ENCODE data around the gene SYPL2.

Gene SYPL2

DNA sequence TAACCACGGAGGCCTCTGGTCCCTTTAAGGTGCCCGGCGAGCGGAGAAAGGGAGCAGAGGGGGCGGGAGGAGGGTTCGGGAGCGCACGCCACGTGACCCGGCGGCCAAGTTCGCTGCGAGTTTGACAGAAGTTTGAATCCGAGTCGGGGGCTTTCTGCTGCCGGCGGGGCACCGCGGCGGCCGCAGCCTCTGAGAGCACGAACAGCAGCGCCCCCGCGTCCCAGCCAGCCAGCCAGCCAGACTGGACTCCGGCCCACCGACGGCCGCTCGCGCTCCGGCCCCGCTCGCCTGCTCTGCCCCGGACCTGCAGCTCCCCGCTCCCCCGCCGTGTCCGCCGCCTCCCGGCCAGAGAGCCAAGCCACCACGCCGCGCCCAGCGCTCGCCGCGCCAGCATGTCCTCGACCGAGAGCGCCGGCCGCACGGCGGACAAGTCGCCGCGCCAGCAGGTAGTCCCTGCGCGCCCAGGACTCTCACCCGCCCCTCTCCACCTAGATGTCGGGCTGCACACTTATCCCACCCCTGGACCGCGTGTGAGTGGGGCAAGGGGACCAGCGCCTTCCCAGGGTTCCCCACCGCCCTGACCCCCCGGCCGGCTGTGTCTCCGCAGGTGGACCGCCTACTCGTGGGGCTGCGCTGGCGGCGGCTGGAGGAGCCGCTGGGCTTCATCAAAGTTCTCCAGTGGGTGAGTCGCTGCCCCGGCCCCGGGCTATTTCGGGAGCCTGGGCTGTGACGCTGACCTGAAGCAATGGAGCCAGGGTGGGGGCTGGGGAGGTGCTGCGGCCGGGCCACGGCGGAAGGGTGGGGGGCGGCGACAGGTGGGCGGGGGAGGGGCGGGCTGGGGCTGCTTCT is at the start of gene SYPL2:
Gene SYPL2, plus strand, starts transcription at position 95 of the 849 bp plus-strand sequence. Its CDS starts 298 bp downstream, at position 393.
- no peak for TF ChIP-seq CTCF (conservative IDR thresholded peaks at IDR 0.05; ENCODE audit: low read depth)
- CTCF ChIA-PET, result interaction anchor here (0.9 kb wide), 1 partner anchor 83 kb away, joined by 3 read pairs; no protein-coding TSS in a partner anchor
- POLR2A ChIA-PET (ENCODE audit: low non-redundant PET), result no interaction called here
- no peak within 1 kb of the TSS for H3K27ac ChIP-seq
- DNase-seq (ENCODE audit: low spot score), result no peak

DNA sequence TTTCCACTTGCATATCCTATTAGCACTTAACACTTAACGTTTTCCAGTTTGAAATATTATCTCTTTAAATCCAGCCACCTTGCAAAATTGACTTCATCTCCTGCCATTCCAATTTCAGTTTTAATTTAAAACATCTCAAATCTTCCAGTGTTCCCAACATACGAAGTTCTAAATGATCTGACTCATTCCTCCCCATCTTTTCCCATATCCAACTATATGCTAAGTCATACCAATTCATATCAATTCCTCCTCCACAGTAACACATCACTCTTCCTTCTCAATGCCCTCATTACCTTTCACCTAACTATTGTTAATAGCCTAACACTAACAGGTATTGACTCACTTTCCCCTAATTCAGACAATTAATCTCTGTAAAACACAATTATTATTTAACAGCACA is 42.8 kb upstream of the SYPL2 start:
- ChIA-PET POLR2A (ENCODE audit: low non-redundant PET) (no interaction called here), CTCF (no interaction called here)
- no peak for DNase-seq (ENCODE audit: low spot score)
- no peak for TF ChIP-seq CTCF (conservative IDR thresholded peaks at IDR 0.05; ENCODE audit: low read depth)
- no peak overlapping the region for H3K27ac ChIP-seq

GRCh38 chr1:109425391-109426280 is 40.7 kb upstream of the SYPL2 start:
- ChIA-PET POLR2A (ENCODE audit: low non-redundant PET) (interaction anchor here (0.9 kb wide), 1 partner anchor 215 kb away, joined by 3 read pairs; no protein-coding TSS in a partner anchor), CTCF (interaction anchor here (0.8 to 1.3 kb wide), 3 partner anchors 65 to 106 kb away, joined by 3 to 6 read pairs (median 3); no protein-coding TSS in a partner anchor)
- TF ChIP-seq CTCF (conservative IDR thresholded peaks at IDR 0.05; ENCODE audit: low read depth), result no peak
- DNase-seq (ENCODE audit: low spot score), result peak; percentile 62
- peak overlapping the region; percentile 94 for H3K27ac ChIP-seq

- ChIA-PET CTCF (interaction anchor here (0.8 to 1.2 kb wide), 3 partner anchors 64 to 105 kb away, joined by 3 to 4 read pairs (median 3); no protein-coding TSS in a partner anchor), POLR2A (ENCODE audit: low non-redundant PET) (interaction anchor here (0.9 kb wide), 1 partner anchor 216 kb away, joined by 3 read pairs; no protein-coding TSS in a partner anchor)
- peak; percentile 98 for DNase-seq (ENCODE audit: low spot score)
- no peak for TF ChIP-seq CTCF (conservative IDR thresholded peaks at IDR 0.05; ENCODE audit: low read depth)
- H3K27ac ChIP-seq, result peak within 1 kb of the TSS; percentile 94
Observed at GRCh38 chr1:109426281-109427170, 39.8 kb upstream of the SYPL2 start, which contains the start of gene PSMA5. Gene PSMA5, minus strand, starts transcription at chr1:109426448. Its CDS starts 118 bp downstream, at chr1:109426330.

DNA sequence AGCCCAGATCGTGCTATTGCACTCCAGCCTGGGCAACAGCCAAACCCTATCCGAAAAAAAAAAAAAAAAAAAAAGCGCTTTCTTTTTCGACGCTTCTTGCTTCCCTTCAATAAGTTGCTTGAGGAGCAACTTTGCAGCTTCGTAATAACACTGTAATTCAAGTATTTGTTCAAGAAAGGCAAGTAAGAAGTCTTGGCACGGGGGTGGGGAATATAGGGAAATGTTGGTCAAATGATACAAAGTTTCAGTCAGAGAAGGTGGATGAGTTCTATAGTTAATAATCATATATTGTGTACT is 39.2 kb upstream of the SYPL2 start:
- DNase-seq (ENCODE audit: low spot score), result no peak
- TF ChIP-seq CTCF (conservative IDR thresholded peaks at IDR 0.05; ENCODE audit: low read depth), result no peak
- ChIA-PET CTCF (interaction anchor here (1.2 kb wide), 2 partner anchors 9 to 105 kb away, joined by 3 to 4 read pairs; no protein-coding TSS in a partner anchor), POLR2A (ENCODE audit: low non-redundant PET) (no interaction called here)
- peak overlapping the region; percentile 94 for H3K27ac ChIP-seq

All from RWPE1 (cell line).